GM21717 (cell line): ENCODE measurements around the gene CD82.
"Not testable (repeated sequence)": the region's sequence is repeated elsewhere in the genome, so short reads cannot be mapped to it uniquely, and the experiment has no call there.

Experiments used
- ATAC-seq: cut with Tn5 transposase; IDR thresholded peaks from one replicate; pipeline ENCODE4 v1.9.1; 2021; ENCODE audit warnings: mild to moderate bottlenecking, moderate library complexity; ENCODE audit not compliant: unreplicated experiment

Gene CD82

GRCh38 chr11:44658506-44658850 lies 93.0 kb downstream of the CD82 start:
- no peak for ATAC-seq

DNA sequence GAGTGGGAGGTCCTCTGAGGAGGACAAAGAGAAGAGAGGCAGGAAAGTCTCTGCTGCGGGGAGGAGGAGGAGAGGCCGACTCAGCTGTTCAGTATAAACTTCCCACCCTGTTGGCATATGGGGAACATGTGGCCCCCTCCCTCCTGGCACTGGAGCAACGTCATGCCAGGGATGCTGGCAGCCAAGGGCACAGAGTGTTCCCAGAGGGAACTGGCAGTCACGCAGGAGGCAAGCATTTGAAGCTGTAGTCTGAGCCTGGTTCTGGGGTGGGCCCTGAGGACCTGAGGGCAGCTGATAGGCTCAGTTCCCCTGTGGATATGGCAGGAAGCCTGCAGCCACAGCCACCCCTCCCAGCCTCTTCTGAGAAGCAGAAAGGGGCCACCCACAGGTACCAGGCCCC lies 94.2 kb downstream of the CD82 start:
- no peak for ATAC-seq

DNA sequence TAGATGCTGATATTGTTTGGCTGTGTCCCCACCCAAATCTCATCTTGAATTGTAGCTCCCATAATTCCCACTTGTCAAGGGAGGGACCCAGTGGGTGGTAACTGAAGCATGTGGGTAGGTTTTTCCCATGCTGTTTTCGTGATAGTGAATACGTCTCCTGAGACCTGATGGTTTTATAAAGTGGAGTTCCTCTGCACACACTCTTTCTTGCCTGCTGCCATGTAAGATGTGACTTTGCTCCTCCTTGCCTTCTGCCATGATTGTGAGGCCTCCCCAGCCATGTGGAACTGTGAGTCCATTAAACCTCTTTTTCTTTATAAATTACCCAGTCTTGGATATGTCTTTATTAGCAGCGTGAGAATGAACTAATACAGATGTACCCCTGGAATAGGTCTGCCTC lies 95.1 kb downstream of the CD82 start:
- not testable (repeated sequence) for ATAC-seq

GRCh38 chr11:44661311-44661717 lies 95.9 kb downstream of the CD82 start:
- ATAC-seq = no peak
